ENCODE data around the gene SLC6A9. TPM values are rescaled to one million over a fixed set of nuclear protein-coding genes. Genes with fewer than 3 reads are reported as not detected.

The SLC6A9 gene
- total RNA-seq, 1 experiment from 2014 or later, result 30.1 TPM

DNA sequence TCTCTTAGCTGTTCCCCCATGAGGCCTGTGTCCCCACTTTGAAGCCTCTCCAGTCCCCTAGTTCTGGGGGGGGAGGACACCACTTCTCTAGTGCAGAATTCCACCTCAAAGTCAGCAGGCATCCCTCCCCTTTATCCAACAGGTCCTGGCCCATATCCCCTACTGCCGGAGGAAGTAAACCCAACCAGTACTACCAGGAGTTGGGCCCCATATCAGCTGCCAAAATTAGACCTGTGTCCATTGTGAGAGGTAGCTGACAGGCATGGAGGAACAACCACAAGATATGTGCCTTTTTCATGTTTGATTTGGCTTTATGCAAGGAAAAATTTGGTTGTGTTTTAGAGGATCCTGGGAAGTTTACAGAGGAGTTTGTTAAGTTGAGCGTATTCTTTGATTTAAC is 22.1 kb upstream of the SLC6A9 start:
- Histone ChIP-seq H2BK15ac (ENCODE audit: low read depth, low read length) (no peak overlapping the region), H3K4ac (ENCODE audit: low read depth, low read length) (no peak overlapping the region), H3K9me3 (ENCODE audit: control insufficient read depth, low read depth, low read length) (no peaks in the 10 kb centered on the region), H3K9ac (ENCODE audit: extremely low read depth, insufficient read length, low read length) (no peak overlapping the region), H3K79me1 (ENCODE audit: insufficient read depth, low read depth, low read length, poor library complexity, severe bottlenecking) (no peaks in the 10 kb centered on the region), H2BK5ac (ENCODE audit: insufficient read length, low read length) (no peak overlapping the region), H3K23ac (ENCODE audit: insufficient read length, low read depth, low read length) (no peak overlapping the region), H3K56ac (ENCODE audit: insufficient read length, low read depth, low read length) (no peak overlapping the region), H2AFZ (ENCODE audit: low read length) (no peak overlapping the region), H3K23me2 (ENCODE audit: insufficient read length, low read depth, low read length, poor library complexity, severe bottlenecking) (no peaks in the 10 kb centered on the region), H2AK5ac (ENCODE audit: insufficient read length, low read length) (no peak overlapping the region), H2BK120ac (ENCODE audit: low read depth, low read length, poor library complexity, severe bottlenecking) (no peak overlapping the region), H2BK12ac (ENCODE audit: insufficient read length, low read depth, low read length) (no peak overlapping the region), H4K20me1 (ENCODE audit: control insufficient read depth, insufficient read depth, insufficient read length) (no peaks in the 10 kb centered on the region), H4K8ac (replicated peaks; ENCODE audit: insufficient read length, low read depth, low read length) (no peak overlapping the region), H3K79me2 (ENCODE audit: insufficient read depth, low read length) (no peaks in the 10 kb centered on the region), H4K5ac (ENCODE audit: insufficient read length, low read depth, low read length) (no peak overlapping the region), H2BK20ac (ENCODE audit: low read depth, low read length, poor library complexity, severe bottlenecking) (no peak overlapping the region), H3K27me3 (ENCODE audit: insufficient read depth, low read length) (no peaks in the 10 kb centered on the region), H3K18ac (ENCODE audit: insufficient read length, low read depth, low read length) (no peak overlapping the region), H3K14ac (ENCODE audit: insufficient read depth, low read length) (no peak overlapping the region), H3K27ac (ENCODE audit: insufficient read length, low read depth, low read length) (no peak overlapping the region), H3K4me1 (ENCODE audit: insufficient read depth, low read length) (no peaks in the 10 kb centered on the region), H4K91ac (ENCODE audit: insufficient read length, low read depth, low read length) (no peak overlapping the region), H3T11ph (ENCODE audit: low read length) (no peak overlapping the region), H3K4me2 (ENCODE audit: insufficient read depth, insufficient read length, low read length) (no peak overlapping the region)
- DNase-seq, result no peak
- Mint-ChIP-seq H3K4me1 (peaks cover 4 to 5% of the 10 kb centered on the region in 2 experiments), H3K9me3 (no peaks in the 10 kb centered on the region), H3K27me3 (ENCODE audit: low read depth) (peaks cover 47% of the 10 kb centered on the region), H3K4me3 (no peak overlapping the region), H3K36me3 (ENCODE audit: insufficient read depth in 1 of 3, low read depth in 3 of 3) (no peaks in the 10 kb centered on the region), H3K27ac (no peak overlapping the region)
- no CpG with 5 or more reads among the region's 2 CpGs for WGBS (ENCODE audit: extremely low coverage, insufficient read length, low lambda C conversion rate)
- TF ChIP-seq, protein P1, sequence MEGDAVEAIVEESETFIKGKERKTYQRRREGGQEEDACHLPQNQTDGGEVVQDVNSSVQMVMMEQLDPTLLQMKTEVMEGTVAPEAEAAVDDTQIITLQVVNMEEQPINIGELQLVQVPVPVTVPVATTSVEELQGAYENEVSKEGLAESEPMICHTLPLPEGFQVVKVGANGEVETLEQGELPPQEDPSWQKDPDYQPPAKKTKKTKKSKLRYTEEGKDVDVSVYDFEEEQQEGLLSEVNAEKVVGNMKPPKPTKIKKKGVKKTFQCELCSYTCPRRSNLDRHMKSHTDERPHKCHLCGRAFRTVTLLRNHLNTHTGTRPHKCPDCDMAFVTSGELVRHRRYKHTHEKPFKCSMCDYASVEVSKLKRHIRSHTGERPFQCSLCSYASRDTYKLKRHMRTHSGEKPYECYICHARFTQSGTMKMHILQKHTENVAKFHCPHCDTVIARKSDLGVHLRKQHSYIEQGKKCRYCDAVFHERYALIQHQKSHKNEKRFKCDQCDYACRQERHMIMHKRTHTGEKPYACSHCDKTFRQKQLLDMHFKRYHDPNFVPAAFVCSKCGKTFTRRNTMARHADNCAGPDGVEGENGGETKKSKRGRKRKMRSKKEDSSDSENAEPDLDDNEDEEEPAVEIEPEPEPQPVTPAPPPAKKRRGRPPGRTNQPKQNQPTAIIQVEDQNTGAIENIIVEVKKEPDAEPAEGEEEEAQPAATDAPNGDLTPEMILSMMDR (conservative IDR thresholded peaks at IDR 0.05), result no peak

Data from H9 (cell line).